ENCODE measurements around the gene ALG8.
A peak's percentile ranks its signal among the peaks of the same experiment; 100 is the strongest.

The ALG8 gene

DNA sequence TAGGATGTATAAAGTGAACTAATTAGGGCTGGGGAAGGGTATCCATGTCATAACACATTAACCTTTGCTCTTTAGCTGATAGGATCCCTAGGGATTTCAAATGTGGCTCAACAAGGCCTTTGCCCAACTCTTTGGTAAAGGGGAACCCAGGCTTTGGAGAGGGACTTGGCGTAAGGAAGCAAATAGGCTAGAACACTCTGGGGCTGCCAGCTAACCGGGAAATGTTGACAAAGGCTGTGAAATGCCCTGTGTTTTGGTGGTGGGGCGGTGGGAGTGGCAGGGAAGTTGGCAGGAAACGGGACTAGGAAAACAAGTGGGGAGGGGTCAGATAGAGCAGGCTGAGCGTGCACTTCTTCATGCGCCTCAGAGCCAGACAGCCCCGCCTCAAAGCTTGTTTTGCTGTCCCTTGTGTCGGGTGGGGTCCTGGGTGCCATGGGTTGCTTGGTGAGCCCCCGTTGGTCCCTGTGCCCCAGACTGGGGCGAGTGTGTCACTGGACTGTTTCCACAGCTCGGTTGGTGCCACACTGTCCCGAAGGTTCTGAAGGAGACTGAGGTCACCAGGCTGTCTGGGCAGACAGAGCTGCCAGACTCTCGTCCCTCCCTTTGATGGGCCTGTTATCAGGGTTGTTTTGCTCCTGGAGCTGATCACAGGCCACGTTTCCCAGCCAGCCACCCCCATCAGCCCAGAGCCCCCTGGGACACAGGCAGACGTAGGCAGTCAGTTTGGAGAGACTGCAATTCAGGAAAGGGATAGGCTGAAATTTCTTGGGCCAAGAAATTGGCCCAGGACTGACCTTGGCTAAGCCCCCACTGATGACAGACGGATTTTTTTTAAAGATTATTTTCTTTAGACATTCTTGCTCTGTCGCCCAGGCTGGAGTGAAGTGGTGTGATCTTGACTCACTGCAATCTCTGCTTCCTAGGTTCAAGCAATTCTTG lies 29.4 kb upstream of the ALG8 start:
- TF ChIP-seq, protein P1, sequence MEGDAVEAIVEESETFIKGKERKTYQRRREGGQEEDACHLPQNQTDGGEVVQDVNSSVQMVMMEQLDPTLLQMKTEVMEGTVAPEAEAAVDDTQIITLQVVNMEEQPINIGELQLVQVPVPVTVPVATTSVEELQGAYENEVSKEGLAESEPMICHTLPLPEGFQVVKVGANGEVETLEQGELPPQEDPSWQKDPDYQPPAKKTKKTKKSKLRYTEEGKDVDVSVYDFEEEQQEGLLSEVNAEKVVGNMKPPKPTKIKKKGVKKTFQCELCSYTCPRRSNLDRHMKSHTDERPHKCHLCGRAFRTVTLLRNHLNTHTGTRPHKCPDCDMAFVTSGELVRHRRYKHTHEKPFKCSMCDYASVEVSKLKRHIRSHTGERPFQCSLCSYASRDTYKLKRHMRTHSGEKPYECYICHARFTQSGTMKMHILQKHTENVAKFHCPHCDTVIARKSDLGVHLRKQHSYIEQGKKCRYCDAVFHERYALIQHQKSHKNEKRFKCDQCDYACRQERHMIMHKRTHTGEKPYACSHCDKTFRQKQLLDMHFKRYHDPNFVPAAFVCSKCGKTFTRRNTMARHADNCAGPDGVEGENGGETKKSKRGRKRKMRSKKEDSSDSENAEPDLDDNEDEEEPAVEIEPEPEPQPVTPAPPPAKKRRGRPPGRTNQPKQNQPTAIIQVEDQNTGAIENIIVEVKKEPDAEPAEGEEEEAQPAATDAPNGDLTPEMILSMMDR (IDR thresholded peaks at IDR 0.05; ENCODE audit: low read depth, low read length, missing control alignments): no peak
- H3K4me3 ChIP-seq (ENCODE audit: low read depth, low read length): no peak overlapping the region
- peak; percentile 62 for DNase-seq (ENCODE audit: low read depth)
- in situ Hi-C loops (cut with HindIII; ENCODE audit: low sequenced_read_pairs): no loop called here

DNA sequence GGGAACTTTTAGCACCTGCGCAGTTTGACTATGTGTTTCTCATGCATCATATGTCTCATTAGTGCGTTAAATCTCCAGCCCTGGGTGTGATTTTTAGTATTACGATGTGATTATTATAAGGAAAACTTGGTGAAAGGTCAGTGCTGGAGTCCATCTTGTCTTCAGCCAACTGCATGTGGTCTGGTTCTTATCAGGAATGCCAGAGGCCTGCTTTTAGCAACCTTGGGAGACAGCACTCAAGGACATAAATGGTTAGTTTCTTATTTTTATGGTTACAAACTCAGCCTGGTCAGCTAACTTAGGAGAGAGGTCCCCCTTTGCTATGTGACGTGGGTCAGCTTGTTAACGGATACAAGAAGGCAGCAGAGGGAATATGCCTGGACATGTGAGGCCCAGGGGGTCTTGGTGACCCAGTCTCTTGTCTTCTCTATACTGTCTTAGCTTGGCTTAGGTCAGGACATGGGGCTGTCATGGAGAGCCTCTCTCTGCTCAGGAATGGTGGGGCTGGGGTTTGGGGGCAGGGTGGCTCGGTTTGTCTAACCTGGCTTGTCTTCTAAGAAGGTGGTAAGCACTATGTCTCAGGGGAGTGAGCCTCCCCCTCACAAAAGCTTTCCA lies 27.5 kb upstream of the ALG8 start:
- in situ Hi-C loops (cut with HindIII; ENCODE audit: low sequenced_read_pairs): no loop called here
- DNase-seq (ENCODE audit: low read depth): no peak
- TF ChIP-seq, protein P1 (IDR thresholded peaks at IDR 0.05; ENCODE audit: low read depth, low read length, missing control alignments): no peak
- H3K4me3 ChIP-seq (ENCODE audit: low read depth, low read length): no peak overlapping the region

DNA sequence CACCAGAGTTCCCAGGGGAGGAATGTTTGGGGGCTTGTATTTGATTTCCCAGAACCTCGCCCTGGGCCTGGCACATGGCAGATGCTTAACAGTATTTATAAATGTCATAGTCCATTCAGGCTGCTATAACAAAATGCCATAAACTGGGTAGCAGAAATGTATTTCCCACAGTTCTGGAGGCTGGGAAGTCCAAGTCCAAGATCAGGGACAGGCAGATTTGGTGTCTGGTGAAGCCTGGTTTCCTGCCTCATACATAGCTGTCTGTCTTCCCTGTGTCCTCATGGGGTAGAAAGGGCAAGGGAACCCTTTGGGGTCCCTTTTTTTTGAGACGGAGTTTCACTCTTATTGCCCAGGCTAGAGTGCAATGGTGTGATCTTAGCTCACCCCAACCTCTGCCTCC lies 25.0 kb upstream of the ALG8 start:
- no peak overlapping the region for H3K4me3 ChIP-seq (ENCODE audit: low read depth, low read length)
- TF ChIP-seq, protein P1 (IDR thresholded peaks at IDR 0.05; ENCODE audit: low read depth, low read length, missing control alignments): no peak
- in situ Hi-C loops (cut with HindIII; ENCODE audit: low sequenced_read_pairs): no loop called here
- DNase-seq (ENCODE audit: low read depth): no peak

DNA sequence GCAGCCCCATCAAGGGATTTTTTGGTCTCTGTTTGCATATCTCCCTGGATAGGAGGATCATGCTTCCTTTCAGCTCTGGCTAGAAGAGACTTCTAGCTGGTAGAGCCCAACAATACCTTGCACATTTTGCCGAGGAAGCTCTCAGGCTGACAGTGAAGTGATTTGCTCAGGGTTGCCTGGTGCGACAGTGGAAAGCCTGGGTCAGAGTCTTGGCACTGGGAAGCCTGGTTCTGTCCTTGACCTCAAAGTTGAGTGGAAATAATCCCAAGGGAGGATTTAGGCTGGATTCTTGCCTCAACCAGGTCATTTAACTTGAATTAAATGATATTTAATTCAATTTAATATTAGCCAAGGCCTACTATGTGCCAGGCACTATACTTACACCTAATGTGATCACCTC lies 24.4 kb upstream of the ALG8 start:
- DNase-seq (ENCODE audit: low read depth): no peak
- TF ChIP-seq, protein P1 (IDR thresholded peaks at IDR 0.05; ENCODE audit: low read depth, low read length, missing control alignments): no peak
- H3K4me3 ChIP-seq (ENCODE audit: low read depth, low read length): no peak overlapping the region
- in situ Hi-C loops (cut with HindIII; ENCODE audit: low sequenced_read_pairs): no loop called here

DNA sequence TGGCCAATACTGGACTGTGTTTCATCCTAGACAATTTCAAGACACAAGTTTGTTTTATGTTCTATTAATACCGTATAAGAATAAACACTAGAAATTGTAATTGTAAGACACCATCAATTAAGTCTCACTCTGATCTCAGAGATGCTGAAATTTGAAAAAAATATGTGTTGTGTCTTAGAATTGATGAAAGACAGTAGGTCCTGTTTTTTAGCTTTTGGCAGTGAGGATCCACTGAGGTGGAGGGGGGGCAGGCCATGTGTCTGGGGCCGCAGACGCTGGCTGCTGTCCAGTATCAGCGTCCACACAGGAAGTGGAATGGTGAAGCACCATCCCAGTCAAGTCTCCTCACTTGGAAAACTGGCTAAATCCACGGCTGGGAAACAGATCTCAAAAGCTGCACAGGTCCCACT lies 22.5 kb upstream of the ALG8 start:
- TF ChIP-seq, protein P1 (IDR thresholded peaks at IDR 0.05; ENCODE audit: low read depth, low read length, missing control alignments): no peak
- in situ Hi-C loops (cut with HindIII; ENCODE audit: low sequenced_read_pairs): no loop called here
- no peak for DNase-seq (ENCODE audit: low read depth)
- H3K4me3 ChIP-seq (ENCODE audit: low read depth, low read length): no peak overlapping the region

DNA sequence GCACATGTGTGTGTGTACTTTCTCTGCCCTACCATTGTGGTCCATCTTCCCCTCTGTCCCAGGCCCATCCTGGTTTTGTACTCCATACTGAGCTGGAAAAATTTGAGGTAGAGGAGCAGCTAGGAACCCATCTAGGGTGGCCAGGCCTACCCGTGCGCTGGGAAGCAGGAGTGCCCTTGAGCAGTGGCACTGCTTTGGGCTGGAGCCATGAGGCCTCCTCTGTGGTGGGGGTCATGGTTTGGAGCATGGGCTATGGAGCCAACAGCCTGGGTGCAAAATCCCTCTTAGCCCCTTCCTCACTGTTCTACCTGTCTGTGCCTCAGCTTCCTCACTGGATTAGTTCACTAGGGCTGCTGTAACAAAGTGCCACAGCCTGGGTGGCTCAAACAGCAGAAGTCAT lies 21.9 kb upstream of the ALG8 start:
- no peak overlapping the region for H3K4me3 ChIP-seq (ENCODE audit: low read depth, low read length)
- in situ Hi-C loops (cut with HindIII; ENCODE audit: low sequenced_read_pairs): no loop called here
- TF ChIP-seq, protein P1 (IDR thresholded peaks at IDR 0.05; ENCODE audit: low read depth, low read length, missing control alignments): no peak
- DNase-seq (ENCODE audit: low read depth): no peak
